ENCODE results near the gene KY. TPM values are rescaled to one million over a fixed set of nuclear protein-coding genes. Genes with fewer than 3 reads are reported as not detected.
A peak's percentile ranks its signal among the peaks of the same experiment; 100 is the strongest.

The KY gene
- total RNA-seq, 1 donor from 2014 or later, result not detected

DNA sequence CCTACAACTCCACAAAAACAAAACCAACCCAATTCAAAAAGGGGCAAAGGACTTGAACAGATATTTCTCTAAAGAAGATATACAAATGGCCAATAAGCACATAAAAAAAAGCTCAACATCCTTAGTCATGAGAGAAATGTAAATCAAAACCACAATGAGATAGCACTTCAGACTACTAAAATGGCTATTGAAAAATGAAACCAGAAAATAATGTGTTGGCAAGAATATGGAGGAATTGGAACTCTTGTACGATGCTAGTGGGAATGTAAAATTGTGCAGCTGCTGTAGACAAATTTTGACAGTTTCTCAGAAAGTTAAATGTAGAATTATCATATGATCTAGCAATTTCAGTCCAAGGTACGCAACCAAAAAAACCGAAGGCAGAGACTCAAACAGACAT, 29.0 kb downstream of the KY start:
- TF ChIP-seq, protein P1, sequence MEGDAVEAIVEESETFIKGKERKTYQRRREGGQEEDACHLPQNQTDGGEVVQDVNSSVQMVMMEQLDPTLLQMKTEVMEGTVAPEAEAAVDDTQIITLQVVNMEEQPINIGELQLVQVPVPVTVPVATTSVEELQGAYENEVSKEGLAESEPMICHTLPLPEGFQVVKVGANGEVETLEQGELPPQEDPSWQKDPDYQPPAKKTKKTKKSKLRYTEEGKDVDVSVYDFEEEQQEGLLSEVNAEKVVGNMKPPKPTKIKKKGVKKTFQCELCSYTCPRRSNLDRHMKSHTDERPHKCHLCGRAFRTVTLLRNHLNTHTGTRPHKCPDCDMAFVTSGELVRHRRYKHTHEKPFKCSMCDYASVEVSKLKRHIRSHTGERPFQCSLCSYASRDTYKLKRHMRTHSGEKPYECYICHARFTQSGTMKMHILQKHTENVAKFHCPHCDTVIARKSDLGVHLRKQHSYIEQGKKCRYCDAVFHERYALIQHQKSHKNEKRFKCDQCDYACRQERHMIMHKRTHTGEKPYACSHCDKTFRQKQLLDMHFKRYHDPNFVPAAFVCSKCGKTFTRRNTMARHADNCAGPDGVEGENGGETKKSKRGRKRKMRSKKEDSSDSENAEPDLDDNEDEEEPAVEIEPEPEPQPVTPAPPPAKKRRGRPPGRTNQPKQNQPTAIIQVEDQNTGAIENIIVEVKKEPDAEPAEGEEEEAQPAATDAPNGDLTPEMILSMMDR (IDR thresholded peaks at IDR 0.05; ENCODE audit: unreplicated experiment), result no peak
- Mint-ChIP-seq H3K9me3 (no peaks in the 10 kb centered on the region), H3K36me3 (no peaks in the 10 kb centered on the region), H3K27me3 (ENCODE audit: low read depth) (peaks cover 2% of the 10 kb centered on the region), H3K4me1 (no peaks in the 10 kb centered on the region), H3K27ac (no peak overlapping the region), H3K4me3 (no peak overlapping the region)
- DNase-seq (ENCODE audit: low spot score in 2 of 2, unreplicated experiment in 2 of 2), result no peak

DNA sequence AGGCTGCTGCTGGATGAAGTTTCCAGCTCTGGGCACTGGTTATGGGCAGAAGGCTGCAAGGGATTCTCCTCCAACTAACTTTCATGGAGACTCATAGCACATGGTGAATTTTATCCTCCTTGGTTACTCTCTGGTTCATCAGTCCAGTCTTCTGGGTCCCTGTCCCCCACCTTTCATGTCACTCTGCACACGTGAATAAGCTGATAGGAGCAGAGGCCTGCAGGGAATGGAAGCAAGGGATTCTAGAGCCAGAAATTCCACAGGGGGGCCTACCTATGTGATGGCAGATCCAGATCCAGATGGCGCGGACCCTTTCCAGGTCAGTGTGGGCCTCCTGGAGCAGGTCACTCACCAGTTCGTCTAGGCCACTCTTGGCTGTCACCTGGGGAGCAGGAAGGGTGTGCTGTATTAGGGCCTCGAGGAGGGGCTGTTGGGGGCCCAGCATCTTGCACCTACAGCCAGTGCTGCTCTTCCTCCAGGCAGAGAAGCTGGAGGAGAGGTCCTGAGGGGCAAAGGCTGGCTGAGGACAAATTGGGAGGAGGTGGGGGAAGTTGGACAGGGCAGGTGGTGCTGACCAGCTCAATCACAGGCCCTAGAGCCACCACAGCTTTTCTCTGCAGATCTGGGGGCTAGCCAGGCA, 30.2 kb downstream of the KY start:
- Mint-ChIP-seq H3K27me3 (ENCODE audit: low read depth) (peaks cover 2% of the 10 kb centered on the region), H3K27ac (no peak overlapping the region), H3K4me3 (no peak overlapping the region), H3K4me1 (no peaks in the 10 kb centered on the region), H3K9me3 (no peaks in the 10 kb centered on the region), H3K36me3 (no peaks in the 10 kb centered on the region)
- peak in 1 of 2 experiments; percentile 28 for DNase-seq (ENCODE audit: low spot score in 2 of 2, unreplicated experiment in 2 of 2)
- TF ChIP-seq, protein P1 (IDR thresholded peaks at IDR 0.05; ENCODE audit: unreplicated experiment), result no peak

DNA sequence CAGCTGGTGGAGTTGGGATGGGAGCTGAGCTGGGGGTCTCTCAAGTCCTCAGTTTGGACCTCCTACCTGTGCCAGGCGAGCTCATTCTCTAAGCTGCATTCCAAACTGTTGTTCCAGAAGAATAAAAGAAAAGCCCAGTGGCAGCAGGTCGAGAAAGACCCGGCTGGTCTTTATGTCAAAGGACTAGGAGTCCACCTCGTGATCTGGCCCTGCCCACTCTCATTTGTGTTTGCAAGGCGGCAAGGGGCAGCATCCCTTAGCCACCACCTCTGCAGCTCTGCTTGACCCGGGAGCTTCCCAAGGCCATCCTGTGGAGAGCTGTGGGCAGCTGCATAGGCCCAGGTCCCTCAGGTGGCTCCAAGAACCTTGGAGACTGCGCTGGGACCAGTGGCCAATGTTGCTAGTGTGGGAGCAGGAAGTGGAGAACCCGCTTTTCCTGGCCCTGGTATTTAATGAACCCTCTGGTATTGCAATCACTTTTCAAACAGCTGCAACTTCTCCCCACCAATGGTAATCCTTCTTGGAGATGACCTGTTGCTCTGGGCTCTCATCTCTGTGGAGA, 30.9 kb downstream of the KY start:
- H3K4me1 Mint-ChIP-seq, result no peaks in the 10 kb centered on the region
- H3K36me3 Mint-ChIP-seq, result no peaks in the 10 kb centered on the region
- no peak overlapping the region for H3K27ac Mint-ChIP-seq
- H3K27me3 Mint-ChIP-seq (ENCODE audit: low read depth), result peaks cover 3% of the 10 kb centered on the region
- H3K9me3 Mint-ChIP-seq, result no peaks in the 10 kb centered on the region
- peak in 1 of 2 experiments; percentile 29 for DNase-seq (ENCODE audit: low spot score in 2 of 2, unreplicated experiment in 2 of 2)
- H3K4me3 Mint-ChIP-seq, result no peak overlapping the region
- TF ChIP-seq, protein P1 (IDR thresholded peaks at IDR 0.05; ENCODE audit: unreplicated experiment), result no peak

DNA sequence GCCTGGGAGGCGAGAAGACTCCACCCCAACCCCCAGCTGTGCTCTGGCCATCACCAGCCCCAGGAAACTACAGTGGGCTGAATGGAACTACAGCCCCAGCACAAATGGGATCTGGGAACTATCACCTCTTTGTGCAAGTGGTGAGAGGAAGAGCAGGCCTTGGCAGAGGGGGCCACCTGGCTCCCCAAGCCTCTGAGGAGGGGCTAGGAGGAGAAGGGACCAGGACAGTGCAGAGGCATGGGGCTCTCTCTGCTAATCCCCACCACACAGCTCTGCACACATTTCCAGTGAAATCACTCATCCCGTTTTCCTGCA, 31.6 kb downstream of the KY start:
- Mint-ChIP-seq H3K4me3 (no peak overlapping the region), H3K9me3 (no peaks in the 10 kb centered on the region), H3K4me1 (no peaks in the 10 kb centered on the region), H3K36me3 (no peaks in the 10 kb centered on the region), H3K27me3 (ENCODE audit: low read depth) (peaks cover 4% of the 10 kb centered on the region), H3K27ac (no peak overlapping the region)
- TF ChIP-seq, protein P1 (IDR thresholded peaks at IDR 0.05; ENCODE audit: unreplicated experiment), result no peak
- peak in 1 of 2 experiments; percentile 19 for DNase-seq (ENCODE audit: low spot score in 2 of 2, unreplicated experiment in 2 of 2)

DNA sequence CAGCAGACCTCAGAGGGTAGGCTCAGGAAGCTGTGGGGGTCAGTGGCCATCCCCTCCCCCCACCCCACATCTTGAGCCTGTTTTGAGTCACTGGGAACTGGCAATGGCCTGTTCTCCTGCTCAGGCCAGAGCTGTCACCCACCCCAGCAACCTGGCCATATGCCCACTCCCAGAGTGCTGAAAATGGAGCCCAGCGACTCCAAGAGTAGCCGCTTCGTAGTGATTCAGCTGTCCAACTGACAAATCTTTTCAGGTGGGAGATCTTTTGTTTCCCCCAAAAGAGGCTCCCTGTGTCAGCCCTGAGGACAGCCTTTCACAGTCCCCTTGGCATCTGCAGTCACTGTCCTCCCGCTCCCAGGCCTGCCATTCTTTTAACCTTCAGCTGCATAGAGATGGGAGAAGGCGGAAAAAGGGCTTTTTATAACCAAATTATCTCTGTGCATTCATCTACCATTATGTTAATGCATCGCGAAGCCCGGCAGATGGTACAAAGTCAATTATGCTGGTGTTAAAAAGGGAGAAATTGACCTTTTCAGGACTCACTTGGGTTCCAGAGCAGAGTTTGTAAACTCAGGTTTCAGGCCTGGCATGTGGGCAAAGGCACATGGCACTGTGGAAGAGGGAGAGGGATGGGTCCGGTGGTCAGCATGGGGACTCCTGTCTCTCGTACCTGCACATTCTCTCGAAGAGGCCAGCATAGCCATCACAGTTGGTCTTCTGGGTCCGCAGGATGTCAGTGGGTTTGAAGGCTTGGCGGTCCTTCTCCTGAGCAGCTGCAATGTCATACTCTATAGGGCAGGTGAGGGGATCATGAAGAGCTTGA, 32.1 kb downstream of the KY start:
- H3K4me1 Mint-ChIP-seq, result no peaks in the 10 kb centered on the region
- TF ChIP-seq, protein P1 (IDR thresholded peaks at IDR 0.05; ENCODE audit: unreplicated experiment), result no peak
- no peak overlapping the region for H3K27ac Mint-ChIP-seq
- peak in 1 of 2 experiments; percentile 6 for DNase-seq (ENCODE audit: low spot score in 2 of 2, unreplicated experiment in 2 of 2)
- H3K27me3 Mint-ChIP-seq (ENCODE audit: low read depth), result peaks cover 6% of the 10 kb centered on the region
- H3K9me3 Mint-ChIP-seq, result no peaks in the 10 kb centered on the region
- no peak overlapping the region for H3K4me3 Mint-ChIP-seq
- no peaks in the 10 kb centered on the region for H3K36me3 Mint-ChIP-seq

Measured in mesothelial cell of epicardium (in vitro differentiated cells).